GM12865 (cell line): Measurements from ENCODE around the gene SLC25A42.
"Not testable (repeated sequence)": the region's sequence is repeated elsewhere in the genome, so short reads cannot be mapped to it uniquely, and the experiment has no call there.

Experiments
- DNase-seq: peaks from one replicate; pipeline ENCODE4 v3.0.0; 2010; ENCODE audit warnings: low read depth
- H3K4me3 ChIP-seq: 2 replicates; pipeline ENCODE4 v1.5.1; 2011; ENCODE audit warnings: mild to moderate bottlenecking, low read depth, low read length, control low read depth
- TF ChIP-seq, protein P1 (sequence below): IDR thresholded peaks from 2 replicates; pipeline ENCODE4 v1.5.1; 2011; ENCODE audit warnings: low read length, control low read depth, low read depth, inconsistent platforms; ENCODE audit not compliant: insufficient read depth; ENCODE audit errors: missing control alignments

Gene SLC25A42

GRCh38 chr19:19096641-19097627 lies 33.1 kb downstream of the SLC25A42 start:
- TF ChIP-seq, protein P1, sequence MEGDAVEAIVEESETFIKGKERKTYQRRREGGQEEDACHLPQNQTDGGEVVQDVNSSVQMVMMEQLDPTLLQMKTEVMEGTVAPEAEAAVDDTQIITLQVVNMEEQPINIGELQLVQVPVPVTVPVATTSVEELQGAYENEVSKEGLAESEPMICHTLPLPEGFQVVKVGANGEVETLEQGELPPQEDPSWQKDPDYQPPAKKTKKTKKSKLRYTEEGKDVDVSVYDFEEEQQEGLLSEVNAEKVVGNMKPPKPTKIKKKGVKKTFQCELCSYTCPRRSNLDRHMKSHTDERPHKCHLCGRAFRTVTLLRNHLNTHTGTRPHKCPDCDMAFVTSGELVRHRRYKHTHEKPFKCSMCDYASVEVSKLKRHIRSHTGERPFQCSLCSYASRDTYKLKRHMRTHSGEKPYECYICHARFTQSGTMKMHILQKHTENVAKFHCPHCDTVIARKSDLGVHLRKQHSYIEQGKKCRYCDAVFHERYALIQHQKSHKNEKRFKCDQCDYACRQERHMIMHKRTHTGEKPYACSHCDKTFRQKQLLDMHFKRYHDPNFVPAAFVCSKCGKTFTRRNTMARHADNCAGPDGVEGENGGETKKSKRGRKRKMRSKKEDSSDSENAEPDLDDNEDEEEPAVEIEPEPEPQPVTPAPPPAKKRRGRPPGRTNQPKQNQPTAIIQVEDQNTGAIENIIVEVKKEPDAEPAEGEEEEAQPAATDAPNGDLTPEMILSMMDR, result no peak
- H3K4me3 ChIP-seq, result no peak overlapping the region
- DNase-seq, result no peak

DNA sequence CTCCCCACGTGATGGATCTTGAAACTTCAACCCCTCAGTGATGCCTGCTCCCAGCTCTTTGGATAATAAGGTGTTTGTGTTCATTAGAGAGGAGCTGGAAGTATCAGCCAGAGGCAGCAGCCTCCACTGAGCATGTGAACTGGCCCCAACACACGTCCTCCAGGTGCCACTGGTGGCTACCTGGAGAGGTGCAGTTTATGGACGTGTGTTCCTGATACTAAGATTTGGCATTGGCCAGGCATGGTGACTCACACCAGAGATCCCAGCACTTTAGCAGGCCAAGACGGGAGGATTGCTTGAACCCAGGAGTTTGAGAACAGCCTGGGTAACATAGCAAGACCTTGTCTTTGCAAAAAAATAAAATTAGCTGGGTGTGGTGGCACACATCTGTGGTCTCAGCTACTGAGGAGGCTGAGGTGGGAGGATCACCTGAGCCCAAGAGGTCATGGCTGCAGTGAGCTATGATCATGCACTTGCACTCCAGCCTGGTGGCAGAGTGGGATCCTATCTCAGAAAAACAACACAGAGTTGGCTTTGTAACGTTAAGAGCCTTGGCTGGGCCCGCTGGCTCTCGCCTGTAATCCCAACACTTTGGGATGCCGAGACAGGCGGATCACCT lies 34.4 kb downstream of the SLC25A42 start:
- no peak for DNase-seq
- TF ChIP-seq, protein P1, result no peak
- H3K4me3 ChIP-seq, result no peak overlapping the region

DNA sequence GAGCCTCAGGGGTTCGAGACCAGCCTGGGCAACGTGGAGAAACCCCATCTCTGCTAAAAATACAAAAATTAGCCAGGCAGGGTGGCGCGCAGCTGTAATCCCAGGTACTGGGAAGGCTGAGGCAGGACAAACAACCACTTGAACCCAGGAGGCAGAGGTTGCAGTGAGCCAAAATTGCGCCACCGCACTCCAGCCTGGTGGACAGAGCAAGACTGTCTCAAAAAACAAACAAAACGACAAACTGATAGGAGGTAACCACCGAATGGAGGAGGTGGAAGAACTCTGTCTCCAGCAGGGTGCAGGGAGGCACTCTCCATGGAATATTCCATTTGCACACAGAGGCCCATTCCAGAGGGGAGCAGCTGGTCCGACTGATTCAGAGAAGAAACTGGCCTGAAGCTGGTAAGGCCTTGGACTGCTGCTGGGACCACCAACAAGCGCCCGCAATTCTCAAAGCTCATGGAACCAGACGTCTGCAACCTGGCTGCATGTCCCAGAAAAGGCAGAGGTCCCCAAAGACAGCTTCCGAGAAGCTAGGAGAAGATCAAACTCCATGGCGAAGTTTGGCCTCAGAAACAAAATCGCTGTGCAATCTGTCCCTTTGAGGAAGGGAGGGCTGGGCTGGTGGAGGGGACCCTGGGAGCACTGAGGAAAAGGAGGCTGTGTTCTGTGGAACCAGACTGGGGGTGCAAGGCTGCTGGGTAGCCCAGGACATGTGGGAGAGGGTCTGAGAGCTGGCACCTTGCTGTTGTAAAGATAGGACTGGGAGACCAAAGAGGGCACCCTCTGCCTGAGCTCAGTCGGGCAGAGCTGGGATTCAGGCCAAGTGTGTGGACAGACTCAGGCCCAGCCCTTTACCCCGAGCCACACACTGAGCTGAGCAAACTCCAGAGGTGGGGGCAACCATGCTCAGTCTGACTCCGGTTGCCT lies 35.2 kb downstream of the SLC25A42 start:
- no peak for DNase-seq
- no peak overlapping the region for H3K4me3 ChIP-seq
- TF ChIP-seq, protein P1, result no peak

DNA sequence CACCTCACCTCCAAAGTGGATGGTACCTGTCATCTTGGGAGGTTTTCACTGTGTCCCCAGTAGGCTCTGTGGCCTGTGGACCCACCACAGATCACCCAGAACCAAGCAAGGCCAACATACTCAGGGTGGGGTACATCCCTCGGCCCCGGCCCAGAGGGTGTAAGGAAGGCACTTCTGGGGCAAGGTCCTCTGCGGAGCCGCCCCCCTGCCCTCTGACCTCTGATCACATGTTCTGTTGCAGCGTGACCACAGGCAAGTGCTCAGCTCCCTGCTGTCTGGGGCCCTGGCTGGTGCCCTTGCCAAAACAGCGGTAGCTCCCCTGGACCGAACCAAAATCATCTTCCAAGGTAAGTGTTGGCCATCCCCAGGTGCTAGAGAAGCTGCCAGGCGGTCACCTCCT lies 37.7 kb downstream of the SLC25A42 start:
- H3K4me3 ChIP-seq, result no peak overlapping the region
- DNase-seq, result no peak
- TF ChIP-seq, protein P1, result no peak

GRCh38 chr19:19102566-19102965 lies 38.8 kb downstream of the SLC25A42 start:
- not testable (repeated sequence) for DNase-seq, H3K4me3 ChIP-seq

DNA sequence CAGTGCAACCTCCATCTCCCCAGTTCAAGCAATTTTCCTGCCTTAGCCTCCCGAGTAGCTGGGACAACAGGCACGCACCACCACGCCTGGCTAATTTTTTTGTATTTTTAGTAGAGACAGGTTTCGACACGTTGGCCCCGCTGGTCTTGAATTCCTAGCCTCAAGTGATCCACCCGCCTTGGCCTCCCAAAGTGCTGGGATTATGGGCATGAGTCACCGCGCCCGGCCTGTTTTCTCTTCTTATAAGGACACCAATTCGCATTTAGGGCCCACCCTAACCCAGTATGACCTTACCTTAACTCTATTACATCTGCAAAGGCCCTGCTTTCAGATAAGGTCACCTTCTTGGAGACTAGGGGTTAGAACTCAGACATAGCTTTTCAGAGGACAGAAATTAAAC lies 39.4 kb downstream of the SLC25A42 start:
- DNase-seq, result no peak
- TF ChIP-seq, protein P1, result no peak
- H3K4me3 ChIP-seq, result no peak overlapping the region

DNA sequence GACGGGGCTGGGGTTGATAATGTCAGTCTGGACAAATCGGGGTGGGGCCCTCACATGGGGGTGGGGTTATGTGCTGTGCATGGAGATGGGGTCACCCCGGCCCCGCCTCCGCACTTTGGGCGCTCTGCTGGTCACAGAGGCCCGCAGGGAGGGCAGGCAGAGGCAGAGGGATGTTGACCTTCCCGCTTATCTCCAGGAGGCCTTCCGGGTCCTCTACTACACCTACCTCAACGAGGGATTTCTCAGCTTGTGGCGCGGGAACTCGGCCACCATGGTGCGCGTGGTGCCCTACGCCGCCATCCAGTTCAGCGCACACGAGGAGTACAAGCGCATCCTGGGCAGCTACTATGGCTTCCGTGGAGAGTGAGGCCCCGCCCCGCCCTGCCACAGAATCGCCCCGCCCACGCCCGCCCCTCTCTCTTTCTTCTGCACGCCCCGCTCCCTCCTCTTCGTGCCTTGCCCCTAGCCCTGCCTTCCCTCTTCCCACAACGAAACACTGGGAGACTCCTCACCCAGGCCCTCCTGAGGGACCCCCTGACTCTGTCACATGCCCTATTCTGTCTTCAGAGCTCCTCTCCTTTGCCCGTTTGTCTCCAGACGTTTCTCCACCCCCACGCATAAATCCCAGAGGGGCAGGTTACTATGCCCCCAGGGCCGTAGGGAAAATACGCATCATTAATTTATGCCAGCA lies 41.7 kb downstream of the SLC25A42 start:
- H3K4me3 ChIP-seq, result no peak overlapping the region
- DNase-seq, result no peak
- TF ChIP-seq, protein P1, result no peak
